Cardiac atrium fibroblast (primary cell): ENCODE measurements around the gene ZNF516. TPM values are rescaled to one million over a fixed set of nuclear protein-coding genes. Genes with fewer than 3 reads are reported as not detected.

Experiments used
- total RNA-seq: library from RNA; depleted of rRNA; stranded (reverse); fragments of >200 nt; gene quantifications from 2 replicates; pipeline ENCODE4 v1.2.3, GENCODE V29; 2015

Gene ZNF516, protein sequence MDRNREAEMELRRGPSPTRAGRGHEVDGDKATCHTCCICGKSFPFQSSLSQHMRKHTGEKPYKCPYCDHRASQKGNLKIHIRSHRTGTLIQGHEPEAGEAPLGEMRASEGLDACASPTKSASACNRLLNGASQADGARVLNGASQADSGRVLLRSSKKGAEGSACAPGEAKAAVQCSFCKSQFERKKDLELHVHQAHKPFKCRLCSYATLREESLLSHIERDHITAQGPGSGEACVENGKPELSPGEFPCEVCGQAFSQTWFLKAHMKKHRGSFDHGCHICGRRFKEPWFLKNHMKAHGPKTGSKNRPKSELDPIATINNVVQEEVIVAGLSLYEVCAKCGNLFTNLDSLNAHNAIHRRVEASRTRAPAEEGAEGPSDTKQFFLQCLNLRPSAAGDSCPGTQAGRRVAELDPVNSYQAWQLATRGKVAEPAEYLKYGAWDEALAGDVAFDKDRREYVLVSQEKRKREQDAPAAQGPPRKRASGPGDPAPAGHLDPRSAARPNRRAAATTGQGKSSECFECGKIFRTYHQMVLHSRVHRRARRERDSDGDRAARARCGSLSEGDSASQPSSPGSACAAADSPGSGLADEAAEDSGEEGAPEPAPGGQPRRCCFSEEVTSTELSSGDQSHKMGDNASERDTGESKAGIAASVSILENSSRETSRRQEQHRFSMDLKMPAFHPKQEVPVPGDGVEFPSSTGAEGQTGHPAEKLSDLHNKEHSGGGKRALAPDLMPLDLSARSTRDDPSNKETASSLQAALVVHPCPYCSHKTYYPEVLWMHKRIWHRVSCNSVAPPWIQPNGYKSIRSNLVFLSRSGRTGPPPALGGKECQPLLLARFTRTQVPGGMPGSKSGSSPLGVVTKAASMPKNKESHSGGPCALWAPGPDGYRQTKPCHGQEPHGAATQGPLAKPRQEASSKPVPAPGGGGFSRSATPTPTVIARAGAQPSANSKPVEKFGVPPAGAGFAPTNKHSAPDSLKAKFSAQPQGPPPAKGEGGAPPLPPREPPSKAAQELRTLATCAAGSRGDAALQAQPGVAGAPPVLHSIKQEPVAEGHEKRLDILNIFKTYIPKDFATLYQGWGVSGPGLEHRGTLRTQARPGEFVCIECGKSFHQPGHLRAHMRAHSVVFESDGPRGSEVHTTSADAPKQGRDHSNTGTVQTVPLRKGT
- 14.8 and 26.1 TPM in 2 replicates for total RNA-seq

DNA sequence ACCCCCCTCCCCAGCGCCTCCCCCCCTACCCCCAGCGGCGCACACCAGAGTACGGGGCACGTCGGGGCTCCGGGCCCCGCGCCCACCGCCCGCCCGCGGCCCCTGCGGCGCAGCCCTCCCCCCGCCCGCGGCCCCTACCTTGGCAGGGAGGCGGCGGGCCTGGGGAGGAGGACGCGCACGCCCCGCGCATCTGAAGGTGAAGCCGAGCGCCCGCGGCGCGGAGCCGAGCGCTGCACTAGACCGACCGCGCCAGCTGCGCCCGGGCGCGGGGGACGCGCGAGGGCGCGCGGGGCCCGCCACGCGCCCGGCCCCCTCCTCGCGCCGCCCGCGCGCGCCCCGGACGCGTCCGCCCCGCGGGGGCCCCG is at the start of gene ZNF516:
ZNF516 (minus strand) TSS at position 237 of the 365 bp plus-strand sequence. CDS start 52,188 bp downstream, outside the sequence.

